Kasumi-1 (cell line): Measurements from ENCODE around the gene SUPT7L.

Experiments used
- DNase-seq, 2 experiments: peaks; one replicate each; lab custom pipeline; 2025; lab: John Stamatoyannopoulos, UW

Gene SUPT7L

GRCh38 chr2:27663285-27664153 lies at the start of gene SUPT7L, which contains the start of gene SLC4A1AP:
Gene SUPT7L, minus strand, starts transcription at chr2:27663614. Its CDS starts 1,422 bp downstream, at chr2:27662192.
Gene SLC4A1AP, plus strand, starts transcription at chr2:27663889. Its CDS starts 26 bp downstream, at chr2:27663915.
- DNase-seq: peak; percentile 85 to 90

- DNase-seq: no peak
These were observed 49.8 kb upstream of the SUPT7L start for GRCh38 chr2:27713201-27713600.

GRCh38 chr2:27712522-27712921 lies 49.1 kb upstream of the SUPT7L start:
- no peak for DNase-seq

- no peak for DNase-seq
These were observed 48.4 kb upstream of the SUPT7L start for GRCh38 chr2:27711804-27712203.

- DNase-seq: no peak
These were observed 47.4 kb upstream of the SUPT7L start for GRCh38 chr2:27710640-27711430.

GRCh38 chr2:27709960-27710575 lies 46.7 kb upstream of the SUPT7L start:
- no peak for DNase-seq

GRCh38 chr2:27709326-27709725 lies 45.9 kb upstream of the SUPT7L start:
- no peak for DNase-seq

GRCh38 chr2:27708666-27709065 lies 45.3 kb upstream of the SUPT7L start:
- DNase-seq: no peak

- DNase-seq: no peak
These were observed 44.8 kb upstream of the SUPT7L start for GRCh38 chr2:27708257-27708654.

- no peak for DNase-seq
These were observed 44.2 kb upstream of the SUPT7L start for GRCh38 chr2:27707462-27708256.

- DNase-seq: peak in 1 of 2 experiments; percentile 4
These were observed 42.6 kb upstream of the SUPT7L start for GRCh38 chr2:27705851-27706622.

GRCh38 chr2:27704342-27704876 lies 41.0 kb upstream of the SUPT7L start:
- no peak for DNase-seq

GRCh38 chr2:27703638-27704341 lies 40.4 kb upstream of the SUPT7L start:
- peak; percentile 85 to 88 for DNase-seq

GRCh38 chr2:27702302-27702701 lies 38.9 kb upstream of the SUPT7L start:
- no peak for DNase-seq

GRCh38 chr2:27701676-27702075 lies 38.3 kb upstream of the SUPT7L start:
- DNase-seq: no peak

GRCh38 chr2:27697660-27698059 lies 34.2 kb upstream of the SUPT7L start:
- no peak for DNase-seq

GRCh38 chr2:27690052-27690451 lies 26.6 kb upstream of the SUPT7L start:
- no peak for DNase-seq

GRCh38 chr2:27689424-27689823 lies 26.0 kb upstream of the SUPT7L start:
- no peak for DNase-seq

- DNase-seq: no peak
These were observed 23.8 kb upstream of the SUPT7L start for GRCh38 chr2:27687232-27687631.

GRCh38 chr2:27685577-27685976 lies 22.2 kb upstream of the SUPT7L start:
- no peak for DNase-seq
